OCI-LY1 (cell line): Measurements from ENCODE around the gene MYCL.

Experiments
- CTCF ChIP-seq: fragments of 200-600 bp; sonication (generic), shearing (Covaris generic); IDR thresholded peaks from 2 replicates; pipeline ENCODE4 v1.5.1; 2017; ENCODE audit warnings: mild to moderate bottlenecking, antibody characterized with exemption, low read length, moderate library complexity, mixed read lengths
- EZH2 ChIP-seq: fragments of 200-600 bp; sonication (generic), shearing (Covaris generic); IDR thresholded peaks from 2 replicates; pipeline ENCODE4 v1.8.0; 2017; ENCODE audit warnings: borderline replicate concordance, mixed run types, mild to moderate bottlenecking, antibody characterized with exemption, low read length, moderate library complexity, mixed read lengths

DNA sequence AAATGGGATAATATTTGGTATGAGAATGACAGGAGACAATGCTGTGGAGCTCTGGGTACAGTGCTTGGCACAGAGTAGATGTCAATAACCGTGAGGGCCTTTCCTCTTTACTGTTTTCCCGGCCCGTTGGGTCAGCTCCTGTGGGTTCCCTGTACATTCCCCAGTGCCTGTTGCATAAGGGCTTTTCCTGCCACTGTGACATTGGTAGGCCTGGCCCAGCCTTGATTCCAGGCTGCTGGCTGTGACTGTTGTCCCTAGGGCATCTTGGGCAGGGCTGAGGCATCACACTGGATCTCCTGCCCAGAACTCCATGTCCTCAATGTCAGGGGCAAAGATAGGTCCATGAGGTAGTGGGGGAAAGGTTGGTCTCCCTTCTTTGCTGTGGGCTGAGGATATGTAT lies 25.8 kb upstream of the MYCL start:
- no peak for TF ChIP-seq CTCF
- no peak for TF ChIP-seq EZH2
